Measurements from ENCODE around the gene RPL22. TPM values are rescaled to one million over a fixed set of nuclear protein-coding genes. Genes with fewer than 3 reads are reported as not detected.

The RPL22 gene
- total RNA-seq, 1 donor from 2014 or later, result 305 TPM

DNA sequence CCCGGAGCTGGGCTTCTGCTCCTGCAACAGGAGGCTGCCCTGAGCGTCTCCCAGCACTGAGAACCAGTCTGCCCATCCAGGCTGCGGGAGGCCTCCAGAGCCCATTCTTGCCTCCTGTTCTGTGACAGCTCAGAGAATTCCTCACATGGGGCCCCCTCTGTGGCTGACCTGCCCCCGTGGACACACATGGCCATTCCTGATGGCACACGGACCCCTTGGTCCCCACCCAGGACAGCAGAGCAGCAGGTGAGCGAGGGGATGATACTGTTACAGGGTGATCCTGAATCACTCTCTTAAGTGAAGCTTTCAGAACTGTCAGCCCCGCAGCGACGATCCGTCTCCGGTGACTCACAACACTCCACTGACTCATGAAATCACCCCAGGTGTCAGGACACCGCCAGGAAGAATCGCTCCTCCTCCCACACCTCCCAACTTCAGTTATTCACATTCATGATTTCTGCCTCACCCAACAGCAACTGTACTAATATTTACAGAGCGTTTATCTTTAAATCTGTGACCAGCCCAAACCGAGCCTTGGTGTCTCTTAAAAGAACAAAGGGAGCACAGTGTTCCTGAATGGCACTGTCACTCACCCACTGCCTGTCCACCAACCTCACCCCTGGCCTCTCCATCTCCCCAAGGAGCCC lies 41.7 kb downstream of the RPL22 start:
- H3K9me3 ChIP-seq (ENCODE audit: control insufficient read depth in 3 of 3, low read length in 3 of 3), result no peaks in the 10 kb centered on the region
- H3K27me3 ChIP-seq (ENCODE audit: control insufficient read depth in 3 of 3, insufficient read depth in 3 of 3, low read length in 3 of 3), result peaks cover 5 to 36% (median 30%) of the 10 kb centered on the region in 3 donors
- no peak overlapping the region for H3K4me3 ChIP-seq (ENCODE audit: low read length in 3 of 3)
- no peak overlapping the region for H3K9ac ChIP-seq (ENCODE audit: low read depth in 1 of 3, low read length in 3 of 3)
- no peaks in the 10 kb centered on the region for H3K36me3 ChIP-seq (ENCODE audit: control insufficient read depth in 3 of 3, insufficient read depth in 3 of 3, low read length in 3 of 3)
- no peak overlapping the region for H3K27ac ChIP-seq (ENCODE audit: low read depth, low read length)
- H3K4me1 ChIP-seq (ENCODE audit: control insufficient read depth in 3 of 3, insufficient read depth in 3 of 3, low read length in 3 of 3), result no peaks in the 10 kb centered on the region

DNA sequence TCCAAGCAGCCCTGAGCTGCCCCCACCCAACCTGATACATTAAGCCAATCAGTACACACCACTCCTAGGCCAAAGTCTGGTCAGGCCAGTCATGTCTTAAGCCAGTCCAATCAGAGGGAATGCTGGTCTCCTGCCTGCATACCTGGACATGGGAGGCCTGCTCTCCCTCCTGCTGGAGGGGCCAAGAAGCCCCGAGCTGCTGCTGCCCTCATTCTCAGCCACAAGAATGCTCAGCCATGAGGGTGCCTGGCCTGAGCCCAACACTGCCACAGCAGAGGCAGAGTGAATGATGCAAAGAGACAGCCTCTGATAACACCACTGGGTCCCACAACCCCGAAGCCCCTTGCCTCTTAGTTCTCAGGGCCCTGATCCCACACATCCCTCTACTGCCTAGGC lies 42.3 kb downstream of the RPL22 start:
- Histone ChIP-seq H3K4me3 (ENCODE audit: low read length in 3 of 3) (no peak overlapping the region), H3K36me3 (ENCODE audit: control insufficient read depth in 3 of 3, insufficient read depth in 3 of 3, low read length in 3 of 3) (no peaks in the 10 kb centered on the region), H3K27me3 (ENCODE audit: control insufficient read depth in 3 of 3, insufficient read depth in 3 of 3, low read length in 3 of 3) (peaks cover 5 to 31% (median 27%) of the 10 kb centered on the region in 3 donors), H3K9ac (ENCODE audit: low read depth in 1 of 3, low read length in 3 of 3) (no peak overlapping the region), H3K9me3 (ENCODE audit: control insufficient read depth in 3 of 3, low read length in 3 of 3) (no peaks in the 10 kb centered on the region), H3K27ac (ENCODE audit: low read depth, low read length) (no peak overlapping the region), H3K4me1 (ENCODE audit: control insufficient read depth in 3 of 3, insufficient read depth in 3 of 3, low read length in 3 of 3) (no peaks in the 10 kb centered on the region)

DNA sequence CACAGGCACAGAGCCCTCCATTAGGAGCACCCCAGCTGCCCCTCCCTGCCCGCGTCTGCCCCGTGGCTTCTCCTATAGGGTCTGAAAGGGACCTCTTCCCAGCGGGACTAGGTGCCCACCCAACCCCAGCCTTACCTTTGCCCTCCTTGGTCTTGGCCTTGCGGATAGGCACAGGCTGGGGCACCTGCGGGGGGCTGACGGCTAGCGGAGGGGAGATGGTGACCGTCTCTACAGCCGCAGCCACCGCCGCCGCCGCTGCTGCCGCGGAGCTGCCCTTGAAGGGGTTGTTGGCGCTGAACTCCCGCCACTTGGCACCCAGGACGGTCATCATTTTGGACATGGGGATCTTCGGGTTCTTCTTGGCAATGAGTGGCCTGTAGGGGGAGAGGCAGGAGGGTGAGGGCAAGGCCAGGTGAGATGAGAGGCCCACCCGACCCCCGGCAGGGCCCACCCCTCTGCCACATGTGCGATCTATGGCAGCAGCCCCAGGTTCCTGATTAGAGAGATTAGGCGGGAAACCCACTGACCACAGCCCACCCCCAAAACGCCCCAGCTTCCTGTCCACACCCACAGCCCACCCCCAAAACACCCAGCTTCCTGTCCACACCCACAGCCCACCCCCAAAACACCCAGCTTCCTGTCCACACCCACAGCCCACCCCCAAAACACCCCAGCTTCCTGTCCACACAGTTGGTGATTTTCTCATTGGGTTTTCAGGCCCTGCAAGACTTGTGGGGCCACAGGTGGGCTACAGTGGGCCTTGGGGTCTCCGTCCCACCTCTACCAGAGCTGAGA lies 44.7 kb downstream of the RPL22 start:
- peaks cover 4 to 21% (median 18%) of the 10 kb centered on the region in 3 donors for H3K27me3 ChIP-seq (ENCODE audit: control insufficient read depth in 3 of 3, insufficient read depth in 3 of 3, low read length in 3 of 3)
- no peaks in the 10 kb centered on the region for H3K4me1 ChIP-seq (ENCODE audit: control insufficient read depth in 3 of 3, insufficient read depth in 3 of 3, low read length in 3 of 3)
- H3K27ac ChIP-seq (ENCODE audit: low read depth, low read length), result no peak overlapping the region
- H3K9me3 ChIP-seq (ENCODE audit: control insufficient read depth in 3 of 3, low read length in 3 of 3), result no peaks in the 10 kb centered on the region
- H3K4me3 ChIP-seq (ENCODE audit: low read length in 3 of 3), result no peak overlapping the region
- H3K9ac ChIP-seq (ENCODE audit: low read depth in 1 of 3, low read length in 3 of 3), result no peak overlapping the region
- H3K36me3 ChIP-seq (ENCODE audit: control insufficient read depth in 3 of 3, insufficient read depth in 3 of 3, low read length in 3 of 3), result no peaks in the 10 kb centered on the region

DNA sequence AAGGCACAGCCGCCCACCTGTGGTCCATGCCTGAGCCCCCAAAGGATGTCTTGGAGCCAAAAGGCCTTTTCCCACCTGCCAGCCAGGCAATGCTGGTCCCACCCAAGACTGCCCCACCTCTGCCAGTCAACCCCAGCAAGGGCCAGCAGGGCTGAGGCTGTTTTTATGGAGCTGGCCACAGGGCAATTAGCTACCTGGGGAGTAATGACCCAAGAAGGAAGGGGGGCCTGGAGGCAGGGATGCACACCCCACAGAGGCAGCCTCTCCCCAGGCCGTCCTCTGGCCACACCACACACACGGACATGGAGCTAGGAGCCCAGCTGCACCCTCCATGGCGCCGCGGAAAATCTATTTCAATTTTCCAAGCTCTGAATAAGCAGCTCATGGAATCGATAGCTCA lies 46.5 kb downstream of the RPL22 start:
- H3K4me3 ChIP-seq (ENCODE audit: low read length in 3 of 3), result no peak overlapping the region
- H3K27me3 ChIP-seq (ENCODE audit: control insufficient read depth in 3 of 3, insufficient read depth in 3 of 3, low read length in 3 of 3), result peaks cover 15 to 30% (median 26%) of the 10 kb centered on the region in 3 donors
- peaks cover 0 to 4% (median 3%) of the 10 kb centered on the region in 3 donors for H3K4me1 ChIP-seq (ENCODE audit: control insufficient read depth in 3 of 3, insufficient read depth in 3 of 3, low read length in 3 of 3)
- H3K36me3 ChIP-seq (ENCODE audit: control insufficient read depth in 3 of 3, insufficient read depth in 3 of 3, low read length in 3 of 3), result no peaks in the 10 kb centered on the region
- H3K9me3 ChIP-seq (ENCODE audit: control insufficient read depth in 3 of 3, low read length in 3 of 3), result no peaks in the 10 kb centered on the region
- H3K9ac ChIP-seq (ENCODE audit: low read depth in 1 of 3, low read length in 3 of 3), result no peak overlapping the region
- H3K27ac ChIP-seq (ENCODE audit: low read depth, low read length), result no peak overlapping the region

DNA sequence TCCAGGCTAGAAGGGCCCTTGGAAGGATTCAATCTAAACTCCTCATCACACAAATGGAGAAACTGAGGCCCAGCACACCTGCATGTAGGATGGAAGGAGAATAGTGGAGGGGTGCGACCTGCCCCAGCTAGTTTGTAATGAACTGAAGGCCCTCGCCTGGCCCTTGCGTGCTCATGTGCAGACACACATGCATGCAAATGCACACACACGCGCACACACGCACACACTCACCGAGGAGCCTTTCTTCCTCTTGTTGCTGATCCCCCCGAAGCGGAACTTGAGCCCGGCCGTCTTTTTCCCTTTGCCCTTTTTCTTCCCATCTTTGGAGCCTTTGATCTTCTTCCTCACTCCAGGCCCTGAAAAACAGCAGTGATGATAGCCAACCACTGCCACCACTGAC lies 47.2 kb downstream of the RPL22 start:
- Histone ChIP-seq H3K27ac (ENCODE audit: low read depth, low read length) (no peak overlapping the region), H3K36me3 (ENCODE audit: control insufficient read depth in 3 of 3, insufficient read depth in 3 of 3, low read length in 3 of 3) (no peaks in the 10 kb centered on the region), H3K9ac (ENCODE audit: low read depth in 1 of 3, low read length in 3 of 3) (no peak overlapping the region), H3K4me1 (ENCODE audit: control insufficient read depth in 3 of 3, insufficient read depth in 3 of 3, low read length in 3 of 3) (peaks cover 0 to 4% (median 3%) of the 10 kb centered on the region in 3 donors), H3K9me3 (ENCODE audit: control insufficient read depth in 3 of 3, low read length in 3 of 3) (no peaks in the 10 kb centered on the region), H3K27me3 (ENCODE audit: control insufficient read depth in 3 of 3, insufficient read depth in 3 of 3, low read length in 3 of 3) (peaks cover 22 to 37% (median 31%) of the 10 kb centered on the region in 3 donors), H3K4me3 (ENCODE audit: low read length in 3 of 3) (no peak overlapping the region)

DNA sequence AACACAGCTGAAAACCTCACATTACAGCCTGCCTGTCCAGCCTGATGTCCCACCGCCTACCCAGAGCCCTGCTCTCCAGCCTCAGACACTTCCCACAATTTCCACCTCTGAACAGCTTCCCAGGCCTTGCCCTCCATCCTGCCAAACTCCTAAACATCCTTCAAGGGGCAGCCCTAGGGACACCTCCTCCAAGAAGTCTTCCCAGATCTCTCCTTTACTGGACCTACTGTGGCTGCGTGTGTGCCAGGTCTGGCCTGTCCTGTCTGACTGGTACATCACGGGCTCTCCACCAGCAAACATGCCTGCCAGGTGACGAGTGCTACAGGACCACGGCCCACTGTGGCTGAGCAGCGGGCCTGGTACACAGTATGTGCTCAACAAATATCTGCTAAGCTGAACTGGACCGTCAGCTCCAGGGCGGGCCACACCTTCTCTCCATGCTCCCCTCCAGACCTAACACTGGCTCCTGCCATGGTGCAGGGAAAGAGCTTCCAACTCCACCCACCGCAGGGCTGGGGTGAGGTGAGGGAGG lies 48.0 kb downstream of the RPL22 start:
- no peak overlapping the region for H3K4me3 ChIP-seq (ENCODE audit: low read length in 3 of 3)
- no peaks in the 10 kb centered on the region for H3K9me3 ChIP-seq (ENCODE audit: control insufficient read depth in 3 of 3, low read length in 3 of 3)
- peaks cover 29 to 45% (median 37%) of the 10 kb centered on the region in 3 donors for H3K27me3 ChIP-seq (ENCODE audit: control insufficient read depth in 3 of 3, insufficient read depth in 3 of 3, low read length in 3 of 3)

DNA sequence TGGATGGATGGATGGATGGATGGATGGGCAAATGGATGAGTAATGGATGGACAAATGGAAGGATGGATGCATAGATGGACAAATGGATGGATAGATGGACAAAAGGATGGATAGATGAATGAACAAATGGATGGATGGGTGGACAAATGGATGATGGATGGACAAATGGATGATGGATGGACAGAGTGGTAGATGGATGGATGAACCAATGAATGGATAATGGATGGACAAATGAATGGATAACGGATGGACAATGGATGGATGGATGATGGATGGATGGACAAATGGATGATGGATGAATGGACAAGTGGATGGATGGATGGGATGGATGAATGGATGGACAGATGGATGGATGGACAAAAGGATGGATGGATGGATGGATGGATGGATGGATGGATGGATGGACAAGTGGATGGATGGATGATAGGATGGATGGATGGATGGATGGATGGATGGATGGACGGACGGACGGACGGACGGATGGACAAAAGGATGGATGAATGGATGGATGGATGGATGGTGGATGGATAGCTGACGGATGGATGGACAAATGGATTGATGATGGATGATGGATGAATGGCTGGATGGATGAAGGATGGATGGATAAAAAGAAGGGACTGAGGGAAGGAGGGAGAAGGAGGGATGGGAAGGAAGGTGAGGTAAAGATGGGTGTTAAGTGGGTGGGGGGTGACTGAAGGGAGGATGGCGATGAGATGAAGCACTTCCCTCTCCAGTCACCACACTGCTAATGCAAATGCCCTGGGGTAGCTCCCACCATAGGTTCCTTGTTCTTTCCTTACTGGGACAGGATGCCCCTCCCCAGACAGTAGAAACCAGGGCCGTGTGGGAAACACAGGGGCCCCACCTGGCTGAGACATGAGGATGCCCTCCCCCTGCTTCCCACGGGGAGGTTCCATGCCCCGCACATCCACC lies 49.1 kb downstream of the RPL22 start:
- peaks cover 35 to 56% (median 47%) of the 10 kb centered on the region in 3 donors for H3K27me3 ChIP-seq (ENCODE audit: control insufficient read depth in 3 of 3, insufficient read depth in 3 of 3, low read length in 3 of 3)
- no peak overlapping the region for H3K9ac ChIP-seq (ENCODE audit: low read depth in 1 of 3, low read length in 3 of 3)
- no peak overlapping the region for H3K27ac ChIP-seq (ENCODE audit: low read depth, low read length)
- no peaks in the 10 kb centered on the region for H3K36me3 ChIP-seq (ENCODE audit: control insufficient read depth in 3 of 3, insufficient read depth in 3 of 3, low read length in 3 of 3)
- no peak overlapping the region for H3K4me3 ChIP-seq (ENCODE audit: low read length in 3 of 3)
- H3K4me1 ChIP-seq (ENCODE audit: control insufficient read depth in 3 of 3, insufficient read depth in 3 of 3, low read length in 3 of 3), result peaks cover 0 to 4% (median 3%) of the 10 kb centered on the region in 3 donors
- no peaks in the 10 kb centered on the region for H3K9me3 ChIP-seq (ENCODE audit: control insufficient read depth in 3 of 3, low read length in 3 of 3)

More for the DNA sequence above, 48.0 kb downstream of the RPL22 start:
- peaks cover 0 to 4% (median 3%) of the 10 kb centered on the region in 3 donors for H3K4me1 ChIP-seq (ENCODE audit: control insufficient read depth in 3 of 3, insufficient read depth in 3 of 3, low read length in 3 of 3)
- H3K9ac ChIP-seq (ENCODE audit: low read depth in 1 of 3, low read length in 3 of 3), result no peak overlapping the region
- no peaks in the 10 kb centered on the region for H3K36me3 ChIP-seq (ENCODE audit: control insufficient read depth in 3 of 3, insufficient read depth in 3 of 3, low read length in 3 of 3)
- H3K27ac ChIP-seq (ENCODE audit: low read depth, low read length), result no peak overlapping the region

DNA sequence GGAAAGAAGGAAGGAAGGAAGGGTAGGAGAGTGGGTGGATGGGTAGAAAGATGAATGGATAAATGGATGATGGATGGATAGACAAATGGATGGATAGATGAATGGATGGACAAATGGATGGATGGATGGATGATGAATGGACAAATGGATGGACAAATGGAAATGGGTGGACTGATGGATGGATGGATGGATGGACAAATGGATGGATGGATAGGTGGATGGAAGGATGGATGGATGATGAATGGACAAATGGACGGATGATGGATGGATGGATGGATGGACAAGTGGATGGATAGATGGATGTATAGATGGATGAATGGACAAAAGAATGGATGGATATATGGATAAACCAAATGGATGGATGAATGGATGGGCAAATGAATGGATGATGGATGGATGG lies 49.8 kb downstream of the RPL22 start:
- Histone ChIP-seq H3K4me3 (ENCODE audit: low read length in 3 of 3) (no peak overlapping the region), H3K27ac (ENCODE audit: low read depth, low read length) (no peak overlapping the region), H3K4me1 (ENCODE audit: control insufficient read depth in 3 of 3, insufficient read depth in 3 of 3, low read length in 3 of 3) (peaks cover 0 to 10% (median 7%) of the 10 kb centered on the region in 3 donors), H3K9me3 (ENCODE audit: control insufficient read depth in 3 of 3, low read length in 3 of 3) (no peaks in the 10 kb centered on the region), H3K9ac (ENCODE audit: low read depth in 1 of 3, low read length in 3 of 3) (no peak overlapping the region), H3K36me3 (ENCODE audit: control insufficient read depth in 3 of 3, insufficient read depth in 3 of 3, low read length in 3 of 3) (no peaks in the 10 kb centered on the region), H3K27me3 (ENCODE audit: control insufficient read depth in 3 of 3, insufficient read depth in 3 of 3, low read length in 3 of 3) (peaks cover 35 to 58% (median 49%) of the 10 kb centered on the region in 3 donors)

DNA sequence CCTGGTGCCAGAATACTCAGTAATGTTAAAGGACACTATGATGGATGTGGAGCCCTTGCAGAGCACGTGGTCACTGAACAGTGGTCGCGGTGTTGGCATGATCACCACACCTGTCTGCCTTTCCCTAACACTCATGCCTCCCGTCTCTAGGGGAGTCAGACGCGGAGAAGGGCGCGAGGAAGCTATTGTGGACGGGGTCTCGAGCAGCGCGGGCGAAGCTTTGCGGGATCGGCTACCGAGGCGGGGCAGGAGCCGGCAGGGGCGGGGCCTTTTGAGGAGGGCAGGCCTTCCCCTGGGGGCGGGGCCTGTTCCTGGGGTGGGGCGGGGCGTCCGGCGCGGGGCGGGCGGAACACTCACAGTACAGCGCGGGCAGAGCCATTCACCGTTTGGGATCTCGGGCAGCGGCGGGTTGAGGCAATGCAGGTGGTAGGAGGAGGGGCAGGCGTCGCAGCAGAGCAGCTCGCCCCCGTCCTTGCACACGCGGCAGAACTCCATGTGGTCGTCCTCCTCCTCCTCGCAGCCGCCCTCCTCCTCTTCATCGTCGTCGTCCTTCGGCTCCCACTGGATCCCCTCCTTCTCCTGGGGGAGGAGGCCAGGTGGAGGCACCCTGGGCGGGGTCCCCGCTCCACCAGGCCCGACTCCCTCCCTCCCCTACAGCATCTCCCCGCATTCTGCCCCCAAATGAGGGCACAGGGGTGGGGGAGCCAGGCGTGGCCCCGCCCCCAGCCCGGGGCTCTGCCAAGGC lies 50.7 kb downstream of the RPL22 start:
- Histone ChIP-seq H3K4me1 (ENCODE audit: control insufficient read depth in 3 of 3, insufficient read depth in 3 of 3, low read length in 3 of 3) (peaks cover 0 to 12% (median 7%) of the 10 kb centered on the region in 3 donors), H3K9ac (ENCODE audit: low read depth in 1 of 3, low read length in 3 of 3) (no peak overlapping the region), H3K9me3 (ENCODE audit: control insufficient read depth in 3 of 3, low read length in 3 of 3) (no peaks in the 10 kb centered on the region), H3K36me3 (ENCODE audit: control insufficient read depth in 3 of 3, insufficient read depth in 3 of 3, low read length in 3 of 3) (no peaks in the 10 kb centered on the region), H3K27ac (ENCODE audit: low read depth, low read length) (no peak overlapping the region), H3K4me3 (ENCODE audit: low read length in 3 of 3) (no peak overlapping the region), H3K27me3 (ENCODE audit: control insufficient read depth in 3 of 3, insufficient read depth in 3 of 3, low read length in 3 of 3) (peaks cover 35 to 65% (median 56%) of the 10 kb centered on the region in 3 donors)
